K562 (cell line): ENCODE results near the gene CGN. TPM values are rescaled to one million over a fixed set of nuclear protein-coding genes. Genes with fewer than 3 reads are reported as not detected.

Experiments used
- ATAC-seq: fragments of 200-7000 bp; cut with Tn5 transposase; 3 replicates; pipeline ENCODE4 v1.9.1; 2020; ENCODE audit warnings: moderate library complexity
- BruUV-seq: library from RNA; stranded (reverse); fragments of 400-500 nt; replicated peaks from 2 replicates; lab custom pipeline; 2021; lab: Mats Ljungman, UMichigan
- CTCF ChIA-PET: fragments of 300-600 bp; formaldehyde crosslinking; extraction: SDS; loops from one replicate; lab custom pipeline; 2021; ENCODE audit warnings: low intra/inter-chr PET ratio; lab: Yijun Ruan, JAX
- POLR2A ChIA-PET: fragments of 300-600, 350-650 bp; sonication (Branson Sonifier 250); formaldehyde crosslinking; extraction: SDS; loops from one replicate; lab custom pipeline; 2021; ENCODE audit warnings: antibody characterized with exemption, inconsistent platforms; lab: Yijun Ruan, JAX
- DNase-seq, 4 experiments: peaks; one replicate each; pipeline versions ENCODE4 v3.0.0 to v3.0.0-alpha.2; 2011 to 2018; ENCODE audit warnings: low spot score in 3 of 4, mixed read lengths in 3 of 4; ENCODE audit errors: extremely low read depth in 1 of 4
- FAIRE-seq: peaks from 2 replicates; lab custom pipeline; 2011; peaks lifted over from hg19 to GRCh38; lab: Jason Lieb, UNC
- H2AFZ ChIP-seq: 2 replicates; pipeline ENCODE4 v1.6.0; 2011; ENCODE audit warnings: low read depth, low read length, control low read depth, inconsistent platforms
- H3K27ac ChIP-seq: fragments of 200-600 bp; 3 replicates; pipeline ENCODE4 v1.8.0; 2011; ENCODE audit warnings: low read depth, mild to moderate bottlenecking, control low read depth, inconsistent platforms, low read length, moderate library complexity, mixed read lengths; ENCODE audit errors: extremely low read depth
- H3K27me3 ChIP-seq, 2 experiments: fragments of 300-600 bp in 1 of 2; 2 replicates in 1 of 2; 3 replicates in 1 of 2; pipeline versions ENCODE4 v1.6.0 to v1.8.0; 2011; ENCODE audit warnings: inconsistent platforms in 2 of 2, low read length in 2 of 2, mild to moderate bottlenecking in 1 of 2, mixed read lengths in 1 of 2, moderate library complexity in 1 of 2; ENCODE audit not compliant: control insufficient read depth in 2 of 2, insufficient read depth in 2 of 2
- H3K36me3 ChIP-seq: fragments of 300-600 bp; 3 replicates; pipeline ENCODE4 v1.8.0; 2011; ENCODE audit warnings: mild to moderate bottlenecking, low read length, inconsistent platforms; ENCODE audit not compliant: control insufficient read depth, insufficient read depth
- H3K4me1 ChIP-seq, 2 experiments: fragments of 200-600 bp in 1 of 2; replicated peaks in 1 of 2; 2 replicates in 1 of 2; 3 replicates in 1 of 2; pipeline versions ENCODE4 v1.5.1 to v1.8.0; 2011; ENCODE audit warnings: inconsistent platforms in 2 of 2, low read length in 2 of 2, mild to moderate bottlenecking in 1 of 2, mixed read lengths in 1 of 2, moderate library complexity in 1 of 2; ENCODE audit not compliant: control insufficient read depth in 2 of 2, insufficient read depth in 2 of 2
- H3K4me2 ChIP-seq: 2 replicates; pipeline ENCODE4 v1.6.1; 2011; ENCODE audit warnings: low read length, control low read depth, inconsistent platforms, mixed read lengths; ENCODE audit not compliant: insufficient read depth
- H3K4me3 ChIP-seq: fragments of 200-600 bp; sonication (generic), shearing (Covaris generic); 2 replicates; pipeline ENCODE4 v1.5.1; 2016; ENCODE audit warnings: control low read depth, inconsistent platforms
- H3K79me2 ChIP-seq: fragments of 200-600 bp; 3 replicates; pipeline ENCODE4 v1.8.0; 2011; ENCODE audit warnings: low read length, inconsistent platforms; ENCODE audit not compliant: control insufficient read depth, insufficient read depth
- H3K9ac ChIP-seq, 2 experiments: 2 replicates each; pipeline versions ENCODE4 v1.6.0 to v1.6.1; 2011; ENCODE audit warnings: low read depth in 2 of 2, low read length in 2 of 2, control low read depth in 1 of 2, inconsistent platforms in 1 of 2, mild to moderate bottlenecking in 1 of 2, mixed read lengths in 1 of 2; ENCODE audit not compliant: insufficient read depth in 1 of 2
- H3K9me1 ChIP-seq: one replicate; pipeline ENCODE4 v1.6.0; 2011; ENCODE audit warnings: inconsistent platforms, mild to moderate bottlenecking, low read length, moderate library complexity; ENCODE audit not compliant: control insufficient read depth, insufficient read depth
- H3K9me3 ChIP-seq: replicated peaks from 2 replicates; pipeline ENCODE4 v1.5.1; 2011; ENCODE audit warnings: low read depth, low read length, inconsistent platforms; ENCODE audit not compliant: control insufficient read depth, insufficient read depth
- H4K20me1 ChIP-seq: replicated peaks from 2 replicates; pipeline ENCODE4 v1.6.1; 2011; ENCODE audit warnings: low read length, inconsistent platforms, mixed read lengths; ENCODE audit not compliant: control insufficient read depth, insufficient read depth
- AFF1 ChIP-seq, 2 experiments: fragments of 450-650 bp; IDR thresholded peaks; 2 replicates each; pipeline ENCODE4 v1.6.1; 2018; ENCODE audit warnings: mild to moderate bottlenecking in 2 of 2, low read depth in 1 of 2; ENCODE audit not compliant: partially characterized antibody in 2 of 2
- CHD1 ChIP-seq: fragments of 200-600 bp; sonication (generic); IDR thresholded peaks from one replicate; pipeline ENCODE4 v1.6.1; 2012; ENCODE audit warnings: mild to moderate bottlenecking, moderate library complexity, low read length, inconsistent platforms
- GTF2A2 ChIP-seq: IDR thresholded peaks from 2 replicates; pipeline ENCODE4 v1.6.1; 2016; ENCODE audit warnings: mild to moderate bottlenecking, missing genetic modification characterization, missing compliant biosample characterization
- ZC3H4 ChIP-seq: sonication (generic); formaldehyde crosslinking; IDR thresholded peaks from 2 replicates; pipeline ENCODE4 v1.9.0; 2021; ENCODE audit warnings: missing genetic modification reagents, borderline replicate concordance
- WGBS: fragments of 100-300 bp; shearing (Covaris generic); methylation state at CpG from one replicate; pipeline ENCODE4 v1.1.6; 2016; ENCODE audit warnings: low coverage, mixed read lengths; ENCODE audit not compliant: insufficient coverage; ENCODE audit errors: missing lambda C conversion rate; 5-methylcytosine and 5-hydroxymethylcytosine counted together
- in situ Hi-C: fragments of 300-500 bp; cut with MboI; formaldehyde crosslinking; loops from 4 replicates; pipeline ENCODE4 v1.15.0; 2018; ENCODE audit warnings: inconsistent platforms, mixed read lengths
- intact Hi-C: fragments of 100-400 bp; cut with micrococcal nuclease; formaldehyde crosslinking; loops from 2 replicates; pipeline ENCODE4 v1.14.2; 2022
- polyA plus RNA-seq, 8 experiments: library from polyadenylated mRNA; depleted of rRNA in 4 of 8; stranded (reverse) in 5 of 8; unstranded in 3 of 8; fragments of >200 nt; fragmentation: Nextera tagmentation in 2 of 8; fragmentation: Illumina TruSeq in 1 of 8; extraction: Ambion mirVana in 2 of 8; extraction: Trizol in 1 of 8; gene quantifications; 2 replicates each; pipeline versions ENCODE4 v1.2.1 to v1.2.3, GENCODE V29; 2011 to 2014; ENCODE audit warnings: inconsistent platforms in 1 of 8, missing spikeins in 1 of 8
- total RNA-seq, 7 experiments: library from RNA; depleted of rRNA in 6 of 7; stranded (reverse); fragments of >200 nt in 6 of 7; fragmentation: Illumina TruSeq in 2 of 7; extraction: Trizol in 2 of 7; gene quantifications; 2 replicates each; pipeline versions ENCODE4 v1.2.1 to v1.2.3, GENCODE V29; 2011 to 2021; ENCODE audit warnings: low replicate concordance in 1 of 7

The CGN gene
- total and polyA plus RNA-seq, 9 of the 15 experiments (the other 6 are each of a cell fraction or from before 2014, with no cell fraction given) = 0.03 to 1.4 (median 0.14) TPM; not detected in 2

- POLR2A ChIA-PET = interaction anchor here (0.7 to 3.4 kb wide), 13 partner anchors 9 to 234 kb away, joined by 3 to 39 read pairs (median 4); partner anchors contain the start of gene CGN
- Histone ChIP-seq H3K9ac (peak overlapping the region; percentile 52 to 86; a peak in 2 of 4 replicates), H3K4me1 (peaks cover 5 to 14% of the 10 kb centered on the region in 2 experiments; a peak in 4 of 5 replicates), H3K79me2 (no peaks in the 10 kb centered on the region), H3K36me3 (no peaks in the 10 kb centered on the region), H3K9me1 (no peaks in the 10 kb centered on the region), H2AFZ (peak overlapping the region; percentile 89), H3K9me3 (no peaks in the 10 kb centered on the region), H4K20me1 (no peaks in the 10 kb centered on the region; the same call in 1 of the 2 replicates), H3K4me2 (peak overlapping the region; percentile 89), H3K27me3 (peaks cover 2 to 5% of the 10 kb centered on the region in 2 experiments; a peak in 2 of 5 replicates), H3K27ac (no peak overlapping the region), H3K4me3 (peak overlapping the region; percentile 52)
- ATAC-seq = no peak
- FAIRE-seq = peak; percentile 23
- DNase-seq = no peak
- BruUV-seq = no TSS peak
- intact Hi-C loops (loop anchor here (5.0 kb wide), 1 partner anchor 36 kb away; no protein-coding TSS in a partner anchor), in situ Hi-C loops (no loop called here)
- TF ChIP-seq ZC3H4 (CRISPR knock-in tag) = 0 out of 2 replicates have a peak, but pooled peaks have one; percentile 32
- peak; percentile 7 for TF ChIP-seq CHD1
- no peak for TF ChIP-seq GTF2A2 (tag)
- TF ChIP-seq AFF1 (IDR thresholded peaks at IDR 0.05; ENCODE audit: low read depth in 1 of 2, partially characterized antibody in 2 of 2) = no peak
- 26% methylated on average over 9 of the region's 13 CpGs for WGBS
- CTCF ChIA-PET = no interaction called here
These were observed 29.8 kb downstream of the CGN start for GRCh38 chr1:151540982-151541377.
